HPDE6-E6E7 (cell line): Measurements from ENCODE around the gene NADK2.
"Not testable (repeated sequence)": the region's sequence is repeated elsewhere in the genome, so short reads cannot be mapped to it uniquely, and the experiment has no call there.

Source experiments
- DNase-seq: peaks from one replicate; pipeline ENCODE4 v3.0.0; 2011; ENCODE audit warnings: missing footprints; ENCODE audit errors: extremely low spot score

NADK2 gene

DNA sequence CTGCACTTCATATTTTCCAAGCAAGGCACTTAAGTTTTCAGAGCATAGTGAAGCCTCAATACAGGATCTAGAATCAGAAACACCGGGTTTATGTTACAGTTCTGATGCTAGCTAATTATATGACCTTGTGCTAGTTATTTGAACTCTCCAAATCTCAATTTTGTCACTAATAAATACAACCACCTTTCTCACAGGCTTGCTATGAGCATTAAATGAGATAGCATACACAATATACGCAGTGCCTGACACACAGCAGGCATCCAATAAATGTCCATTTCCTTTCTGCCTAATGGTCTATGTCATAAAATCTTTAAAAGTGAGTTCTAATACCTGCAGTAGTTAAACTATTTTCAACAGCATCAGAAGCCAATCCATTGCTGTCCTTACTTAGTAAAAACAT, 32.9 kb downstream of the NADK2 start:
- DNase-seq, result no peak

DNA sequence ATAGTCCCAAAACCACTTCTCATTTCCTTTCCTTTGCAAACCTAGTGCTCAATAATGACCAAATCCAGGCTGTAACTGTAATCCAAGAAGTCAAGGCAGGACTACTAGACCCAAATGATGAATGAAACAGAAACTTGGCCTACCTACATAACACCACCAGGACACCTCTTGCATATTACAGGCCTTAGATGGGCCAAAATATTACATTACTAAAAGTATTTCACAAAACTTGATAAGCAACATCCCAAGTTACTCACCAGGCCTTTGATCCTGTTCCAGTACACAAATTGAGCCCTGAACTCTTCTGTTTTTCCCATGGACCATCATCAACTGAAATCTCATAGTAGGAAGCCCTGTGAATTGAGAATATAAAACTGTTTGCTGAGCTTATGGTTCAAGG, 34.8 kb downstream of the NADK2 start:
- no peak for DNase-seq

DNA sequence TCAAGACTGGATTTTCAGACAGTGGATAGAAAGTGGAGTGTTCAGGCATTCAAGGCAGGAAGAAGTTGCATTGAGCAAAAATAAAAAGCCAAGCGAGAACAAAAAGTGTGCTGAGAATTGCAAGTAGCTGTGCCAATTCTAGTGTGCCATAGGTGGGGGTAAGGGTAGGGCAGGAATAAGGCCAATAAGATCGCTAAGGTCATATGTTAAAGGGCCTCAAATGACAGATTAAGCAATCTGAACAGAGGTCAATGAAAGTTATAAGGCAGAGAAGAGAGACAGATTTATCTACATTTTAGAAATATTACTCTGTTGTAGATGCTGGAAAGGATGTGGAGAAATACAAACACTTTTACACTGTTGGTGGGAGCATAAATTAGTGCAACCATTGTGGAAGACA, 36.4 kb downstream of the NADK2 start:
- no peak for DNase-seq

DNA sequence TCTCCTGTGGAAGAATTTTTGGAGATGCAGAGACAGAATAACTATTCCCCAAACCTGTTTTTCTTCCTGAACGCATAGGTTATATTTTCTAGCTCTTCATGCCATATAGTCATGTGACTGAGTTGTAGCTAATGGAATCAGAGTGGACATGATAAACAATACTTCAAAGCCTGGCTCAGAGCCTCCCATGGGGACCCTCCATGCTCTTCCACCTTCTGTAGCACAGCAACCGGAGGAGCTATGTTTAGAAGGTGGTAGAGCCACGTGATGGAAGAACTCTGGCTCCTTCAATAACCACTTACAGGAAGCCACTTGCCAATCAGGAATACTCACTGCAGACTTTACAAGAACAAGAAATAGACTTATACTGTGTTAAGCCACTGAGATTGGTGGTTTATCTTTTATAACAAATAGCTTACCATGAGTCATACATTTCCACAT, 39.2 kb downstream of the NADK2 start:
- no peak for DNase-seq

DNA sequence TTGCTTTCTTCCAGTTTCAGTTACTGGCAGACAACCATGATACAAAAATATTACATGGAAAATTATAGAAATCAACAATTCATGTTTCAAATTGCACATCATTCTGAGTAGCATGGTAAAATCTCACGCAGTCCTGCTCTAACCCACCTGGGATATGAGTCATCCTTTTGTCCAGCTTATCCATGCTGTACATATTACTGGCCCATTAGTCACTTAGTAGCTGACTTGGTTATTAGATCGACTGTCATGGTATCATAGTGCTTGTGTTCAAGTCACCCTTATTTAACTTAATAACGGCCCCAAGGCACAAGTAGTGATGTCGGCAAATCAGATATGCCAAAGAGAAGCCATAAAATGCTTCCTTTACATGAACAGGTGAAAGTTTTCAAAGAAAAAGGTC, 41.2 kb downstream of the NADK2 start:
- peak; percentile 46 for DNase-seq

DNA sequence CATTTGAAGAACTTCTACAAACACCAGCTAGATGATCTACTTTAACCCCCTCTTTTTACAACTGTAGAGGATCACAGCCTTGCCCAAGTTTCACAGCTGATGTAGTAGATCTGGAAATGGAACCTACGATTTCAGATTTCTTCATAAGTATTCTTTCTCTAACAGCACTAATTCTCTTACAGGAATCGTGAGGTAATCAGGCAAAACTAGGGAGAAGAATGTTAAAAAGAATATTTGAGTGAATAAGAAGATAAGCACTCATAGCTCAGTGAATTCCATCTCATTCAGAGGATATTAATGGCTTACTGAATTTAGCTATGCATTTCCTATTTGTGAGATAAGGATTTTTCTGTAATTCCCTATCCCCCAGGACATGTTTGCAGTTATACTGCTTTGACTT, 42.1 kb downstream of the NADK2 start:
- DNase-seq, result no peak

DNA sequence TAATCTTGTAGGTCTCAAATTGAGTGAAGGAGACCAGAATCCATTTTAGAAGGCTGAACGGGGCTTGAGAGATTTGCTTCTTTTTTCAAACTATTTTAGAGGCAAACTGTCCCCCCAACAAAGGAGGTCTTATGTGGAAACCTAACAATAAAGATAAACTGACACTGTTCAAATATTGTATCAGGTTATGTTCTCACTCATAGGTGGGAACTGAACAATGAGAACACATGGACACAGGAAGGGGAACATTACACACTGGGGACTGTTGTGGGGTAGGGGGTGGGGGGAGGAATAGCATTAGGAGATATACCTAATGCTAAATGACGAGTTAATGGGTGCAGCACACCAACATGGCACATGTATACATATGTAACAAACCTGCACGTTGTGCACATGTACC, 42.9 kb downstream of the NADK2 start:
- not testable (repeated sequence) for DNase-seq

DNA sequence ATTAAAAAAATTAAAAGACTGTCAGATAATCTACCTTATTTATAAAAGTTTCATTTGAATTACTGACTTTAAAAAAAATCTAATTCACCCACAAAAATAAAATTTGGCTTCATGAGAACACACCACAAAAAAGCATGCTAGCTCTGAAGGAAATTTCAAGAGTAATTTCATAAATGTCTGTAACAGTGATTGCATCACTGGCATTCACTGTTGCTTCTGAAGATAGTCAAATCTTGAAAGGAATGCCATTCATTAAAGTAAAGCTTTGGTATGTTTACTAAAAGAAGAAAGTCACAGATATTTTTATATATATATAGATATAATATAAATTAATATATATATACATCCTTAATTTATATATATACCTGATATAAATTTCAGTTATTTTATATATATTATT, 43.4 kb downstream of the NADK2 start:
- no peak for DNase-seq

DNA sequence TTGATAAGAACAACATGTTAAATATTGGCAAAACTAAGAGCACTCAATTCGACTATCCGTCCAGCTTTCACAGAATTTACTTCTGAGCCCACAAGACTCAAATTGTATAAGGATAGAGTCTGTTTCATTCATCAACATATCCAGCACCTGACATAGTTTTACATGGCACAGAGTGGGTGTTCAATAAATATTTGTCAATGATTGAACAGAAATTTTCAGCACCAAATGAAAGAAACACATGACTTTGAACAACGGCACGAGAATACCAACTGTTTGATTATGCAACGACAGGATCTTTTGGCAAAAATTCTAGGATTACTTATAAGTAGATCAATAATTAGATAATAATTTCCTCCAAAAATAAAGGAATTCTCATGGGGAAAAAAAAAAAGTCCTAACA, 48.0 kb downstream of the NADK2 start:
- DNase-seq, result no peak

DNA sequence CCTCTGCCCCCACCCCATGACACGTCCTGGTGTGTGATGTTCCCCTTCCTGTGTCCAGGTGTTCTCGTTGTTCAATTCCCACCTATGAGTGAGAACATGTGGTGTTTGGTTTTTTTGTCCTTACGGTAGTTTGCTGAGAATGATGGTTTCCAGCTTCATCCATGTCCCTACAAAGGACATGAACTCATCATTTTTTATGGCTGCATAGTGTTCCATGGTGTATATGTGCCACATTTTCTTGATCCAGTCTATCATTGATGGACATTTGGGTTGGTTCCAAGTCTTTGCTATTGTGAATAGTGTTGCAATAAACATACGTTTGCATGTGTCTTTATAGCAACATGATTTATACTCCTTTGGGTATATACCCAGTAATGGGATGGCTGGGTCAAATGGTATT, 57.3 kb downstream of the NADK2 start:
- not testable (repeated sequence) for DNase-seq

DNA sequence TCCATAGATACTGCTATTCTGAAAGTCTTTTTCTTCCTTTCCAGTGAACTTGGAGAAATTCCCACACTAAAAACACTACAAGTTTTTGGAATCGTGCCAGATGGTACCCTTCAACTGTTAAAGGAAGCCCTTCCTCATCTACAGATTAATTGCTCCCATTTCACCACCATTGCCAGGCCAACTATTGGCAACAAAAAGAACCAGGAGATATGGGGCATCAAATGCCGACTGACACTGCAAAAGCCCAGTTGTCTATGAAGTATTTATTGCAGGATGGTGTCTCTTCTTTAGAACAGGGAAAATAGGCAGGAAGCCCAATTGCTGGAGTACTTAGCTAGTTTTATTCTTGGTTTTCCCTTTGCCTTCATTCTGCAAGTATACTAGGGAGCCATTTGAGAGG, 60.0 kb downstream of the NADK2 start:
- no peak for DNase-seq

DNA sequence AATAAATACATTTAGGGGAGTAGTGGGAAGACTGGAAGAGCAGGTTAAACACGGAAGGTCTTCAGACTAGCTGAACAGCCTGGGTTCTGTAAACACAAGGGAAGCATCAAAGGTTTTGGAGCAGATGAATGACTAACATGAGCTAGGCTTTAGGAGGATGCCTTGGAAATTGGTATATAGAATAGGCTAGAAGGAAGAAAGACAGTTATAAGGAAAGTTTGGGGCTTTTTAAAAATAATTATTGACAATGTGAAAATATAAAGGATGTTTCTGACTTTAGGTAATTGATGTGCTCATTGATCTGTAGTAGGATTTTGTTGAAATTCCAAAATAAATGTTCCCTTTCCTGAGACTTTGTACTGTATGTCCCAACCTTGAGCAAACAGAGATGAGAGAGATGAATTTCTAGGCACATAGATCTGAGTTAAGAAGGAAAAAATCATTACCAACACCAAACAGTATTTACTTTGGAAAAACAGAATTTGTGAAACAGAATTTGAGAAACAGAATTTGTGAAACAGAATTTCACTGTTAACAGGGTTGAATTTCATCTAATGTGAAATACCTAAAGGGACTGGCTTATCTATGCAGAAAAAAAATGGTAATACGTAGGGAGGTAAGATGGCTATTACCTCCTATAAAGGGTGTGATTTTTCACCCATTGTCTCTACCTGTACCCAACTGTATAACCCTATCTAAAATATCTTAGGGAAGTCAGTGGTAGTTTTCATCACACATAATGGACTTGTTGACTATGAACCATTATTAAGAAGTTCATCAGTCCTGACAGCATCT, 61.0 kb downstream of the NADK2 start:
- no peak for DNase-seq

DNA sequence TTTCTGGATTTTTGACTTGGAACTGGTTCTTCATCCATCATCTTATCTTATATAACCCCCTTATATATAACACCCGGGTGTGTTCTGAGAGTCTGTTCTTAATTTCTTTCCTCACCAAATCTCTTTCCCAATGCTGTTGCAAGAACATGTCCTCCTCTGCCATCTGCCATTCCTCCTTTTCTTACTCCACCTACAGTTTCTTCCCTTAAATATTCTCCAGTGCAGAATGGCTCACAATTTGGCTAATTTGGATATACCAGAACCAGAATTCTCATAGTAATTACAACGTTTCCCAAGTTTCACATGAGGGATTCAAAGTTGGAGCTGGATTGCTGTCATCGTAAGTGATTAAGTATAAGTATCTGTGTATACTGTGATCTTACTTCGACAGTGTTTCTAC, 61.8 kb downstream of the NADK2 start:
- no peak for DNase-seq

DNA sequence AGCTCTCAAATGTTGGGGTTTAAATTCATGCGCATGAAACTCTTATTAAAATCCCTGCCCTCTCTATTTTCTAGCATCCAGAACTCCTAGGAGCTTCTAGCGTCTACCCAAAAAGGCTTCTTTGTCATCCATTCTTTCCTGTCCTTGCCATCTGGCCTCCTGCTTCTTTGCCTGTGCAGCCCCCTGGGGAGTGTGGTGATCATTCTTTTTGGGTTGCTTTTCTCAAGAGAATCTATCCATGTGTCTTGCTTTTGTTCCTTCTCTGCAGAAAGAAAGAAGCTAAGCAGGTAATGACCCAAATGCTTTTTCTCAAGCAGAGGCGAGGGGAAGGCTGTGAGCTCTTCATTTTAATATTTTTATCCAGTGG, 63.2 kb downstream of the NADK2 start:
- no peak for DNase-seq

DNA sequence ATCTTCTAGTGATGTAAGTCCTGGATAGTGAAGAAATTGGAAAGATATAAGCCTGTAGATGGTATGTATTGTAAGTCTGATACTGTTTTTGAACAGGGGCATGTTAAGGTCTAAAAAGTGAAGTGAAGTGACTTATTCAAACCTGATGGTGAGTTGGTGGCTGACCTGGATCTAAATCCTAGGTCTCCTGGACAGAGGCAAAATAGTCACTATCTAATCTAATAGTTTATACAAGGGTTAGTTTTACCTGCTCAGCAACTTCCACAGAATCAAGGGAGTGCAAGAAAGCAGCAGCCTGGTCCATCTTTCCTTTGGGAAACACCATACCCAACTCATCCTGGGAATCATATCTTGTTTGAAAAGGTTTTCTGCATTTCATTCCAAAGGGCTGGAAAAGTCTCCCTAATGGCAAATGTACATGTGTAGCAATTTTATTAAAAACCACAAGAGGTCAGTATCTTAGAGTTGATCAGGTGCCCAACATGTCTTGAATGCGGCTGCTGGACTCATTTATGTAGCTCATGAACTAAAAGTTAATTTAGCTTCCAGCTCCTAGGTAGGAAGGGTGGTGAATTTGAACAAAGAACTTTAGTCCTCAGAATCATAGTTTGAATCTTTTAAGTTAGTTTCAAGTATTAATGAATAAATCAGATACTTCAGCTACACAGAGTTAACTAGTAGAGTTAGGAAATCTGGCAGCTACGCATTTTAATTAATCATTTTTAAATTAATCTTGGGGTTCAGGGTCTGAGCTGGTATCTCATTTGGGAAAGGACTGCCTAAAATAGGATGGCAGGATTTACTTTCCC, 63.8 kb downstream of the NADK2 start:
- DNase-seq, result no peak

DNA sequence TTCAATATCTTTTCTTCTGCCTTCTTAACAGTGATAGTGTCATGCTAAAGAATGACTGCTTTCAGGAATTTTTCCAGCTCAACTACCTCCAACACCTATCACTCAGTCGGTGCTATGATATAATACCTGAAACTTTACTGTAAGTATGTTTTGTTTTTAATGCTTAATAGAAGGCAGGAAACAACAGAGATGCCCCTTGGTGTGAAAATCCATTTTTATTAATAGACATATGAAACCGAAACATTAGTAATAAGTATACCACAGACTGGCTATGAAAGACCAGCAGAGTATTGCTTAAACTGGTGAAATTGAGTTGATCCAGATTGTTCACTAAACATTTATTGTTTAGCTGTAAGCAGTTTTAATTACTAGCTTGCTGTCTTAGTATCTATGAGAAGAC, 64.6 kb downstream of the NADK2 start:
- DNase-seq, result no peak

DNA sequence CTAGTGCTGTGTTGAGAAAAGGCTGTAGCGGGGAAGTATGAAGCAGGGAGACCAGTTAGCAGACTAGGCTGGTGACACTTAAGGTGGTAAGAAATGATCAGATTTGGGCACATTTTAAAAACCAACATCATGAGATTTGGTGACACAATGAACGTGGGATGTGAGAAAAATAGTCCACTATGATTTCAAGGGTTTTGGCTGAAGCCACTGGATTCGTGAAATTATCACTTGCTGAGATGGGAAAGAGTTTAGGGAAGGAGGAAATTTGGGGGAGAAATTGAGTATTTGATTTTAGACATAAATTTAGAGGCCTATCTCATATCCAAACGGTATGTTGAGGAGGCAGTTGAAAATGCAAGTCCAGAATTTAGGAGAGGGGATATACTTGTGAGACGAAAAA, 66.7 kb downstream of the NADK2 start:
- no peak for DNase-seq

DNA sequence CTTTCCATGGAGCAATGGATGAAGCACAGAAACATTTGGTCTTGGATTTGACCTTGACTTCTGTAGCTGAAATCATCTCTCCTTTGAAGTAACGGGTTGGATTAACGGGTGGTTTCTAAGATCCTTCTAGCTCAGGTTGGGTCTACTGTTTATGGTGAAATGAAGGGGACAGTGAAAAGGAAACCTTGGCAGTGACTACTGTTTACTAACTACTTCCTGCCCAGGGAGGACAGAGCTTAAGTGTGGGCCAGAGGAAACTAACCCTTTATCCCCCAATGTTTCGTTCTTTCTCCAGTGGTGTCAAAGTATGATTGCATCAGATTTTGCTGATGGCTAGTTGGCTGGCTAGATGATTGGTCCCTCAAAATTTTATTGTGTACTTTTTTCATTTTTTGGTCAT, 67.6 kb downstream of the NADK2 start:
- no peak for DNase-seq

DNA sequence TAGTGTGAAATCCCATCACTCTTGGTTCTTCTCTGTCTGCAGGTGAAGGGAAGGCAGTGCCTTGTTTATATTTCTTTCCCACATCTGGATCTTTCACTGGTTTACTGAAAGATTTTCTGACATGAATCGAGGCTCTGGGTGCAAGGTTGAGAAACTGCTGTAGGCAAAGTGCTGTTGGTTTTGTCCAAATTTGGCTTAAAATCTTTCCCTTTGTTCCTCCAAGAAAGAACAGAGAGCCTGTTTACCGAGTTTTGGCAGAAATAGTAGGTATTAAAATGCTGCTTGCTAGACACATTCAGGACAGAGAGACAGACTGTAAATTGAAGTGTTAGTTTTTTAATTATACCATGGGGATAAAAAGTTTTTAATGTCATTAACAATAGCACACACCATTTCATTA, 68.3 kb downstream of the NADK2 start:
- no peak for DNase-seq

DNA sequence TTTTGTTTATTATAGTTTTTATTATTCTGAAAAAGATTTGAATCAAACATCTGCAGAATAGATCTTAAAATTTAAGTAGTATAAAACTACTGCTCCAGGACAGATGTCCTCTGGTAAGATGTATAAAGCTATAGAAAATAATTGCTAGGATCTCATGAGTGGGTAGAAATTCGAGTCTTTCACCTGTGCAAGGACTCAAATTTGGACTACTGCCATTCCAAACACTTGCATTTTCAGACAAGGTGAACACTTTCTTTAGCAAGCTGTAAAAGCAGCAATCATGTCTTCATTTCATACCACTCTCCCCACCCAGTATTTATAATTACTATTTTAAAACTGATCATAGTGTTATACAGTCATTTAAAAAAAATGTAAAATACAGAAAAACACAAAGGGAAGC, 69.1 kb downstream of the NADK2 start:
- DNase-seq, result no peak

DNA sequence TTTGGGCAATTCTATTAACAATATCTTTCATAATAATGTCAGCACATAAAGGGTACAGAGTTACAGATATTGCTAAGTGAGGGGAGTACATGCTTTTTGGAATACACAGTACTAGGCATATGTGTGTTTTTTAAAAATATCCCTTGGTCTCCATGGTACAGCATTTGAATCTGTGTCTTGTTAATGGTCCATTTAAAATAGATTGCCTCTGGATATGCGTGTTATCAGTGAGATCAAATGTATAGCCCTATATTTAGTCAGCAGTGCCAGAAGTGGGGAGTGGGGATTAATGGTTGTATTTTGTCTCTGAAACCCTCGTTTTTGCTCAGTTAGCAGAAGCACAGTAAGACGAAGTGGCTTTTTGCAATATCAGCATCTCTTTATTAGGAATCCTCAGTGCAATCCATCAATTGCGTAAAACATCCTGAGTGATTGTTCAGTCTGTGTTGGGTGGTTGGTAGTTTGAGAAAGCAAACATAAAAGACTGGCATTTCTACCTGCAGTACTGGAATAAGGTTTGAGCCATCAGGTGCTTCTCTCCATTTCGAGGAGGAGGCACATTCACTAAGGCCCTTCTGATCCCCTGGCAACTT, 70.8 kb downstream of the NADK2 start:
- DNase-seq, result no peak

DNA sequence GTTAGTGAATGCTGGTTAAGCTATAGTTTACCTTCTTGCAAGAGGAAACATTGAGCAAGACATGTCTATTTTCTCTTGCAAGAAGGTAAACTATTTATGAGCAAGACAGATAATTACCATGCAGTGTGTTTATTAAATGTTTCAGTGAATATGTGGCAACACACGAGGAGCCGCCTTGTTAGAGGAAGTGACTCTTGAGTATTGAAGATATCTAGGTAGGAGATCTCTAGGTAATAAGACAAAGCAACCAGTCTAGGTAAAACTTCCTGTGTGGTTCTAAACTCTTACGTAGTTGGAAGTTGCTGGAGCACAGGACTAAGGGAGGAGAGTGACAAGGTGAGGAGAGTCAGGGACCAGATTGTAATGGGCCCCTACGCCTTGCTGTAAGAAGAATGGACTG, 73.0 kb downstream of the NADK2 start:
- no peak for DNase-seq

DNA sequence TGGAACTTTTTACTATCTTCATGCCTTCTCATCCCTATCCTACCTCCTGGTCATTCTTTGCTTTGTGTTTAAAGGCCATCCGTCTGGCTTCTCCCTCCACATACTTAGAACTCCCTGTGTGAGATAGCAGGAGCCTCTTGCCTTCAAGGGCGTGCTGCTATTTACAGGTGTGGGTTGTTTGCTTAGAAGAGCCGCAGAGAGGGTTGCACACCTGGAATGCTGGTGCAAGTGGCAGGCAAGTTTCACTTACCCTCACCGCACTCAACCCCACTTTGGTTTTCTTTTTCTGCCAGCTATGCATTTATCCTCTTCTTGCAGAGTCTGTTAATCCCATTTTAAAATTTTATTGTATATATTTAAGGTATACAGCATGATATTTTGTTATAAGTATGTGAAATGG, 77.3 kb downstream of the NADK2 start:
- DNase-seq, result no peak
